Activated naive CD4-positive, alpha-beta T cell treated with anti-CD3 and anti-CD28 coated beads for 36 hours (primary cell): Measurements from ENCODE around the gene SCN9A. TPM values are rescaled to one million over a fixed set of nuclear protein-coding genes. Genes with fewer than 3 reads are reported as not detected.

Source experiments
- CTCF ChIA-PET: fragments of 350-600 bp; sonication (Branson Sonifier 250); formaldehyde crosslinking; loops from one replicate; lab custom pipeline; 2021; ENCODE audit warnings: antibody characterized with exemption; lab: Charles Lee
- DNase-seq: peaks from one replicate; pipeline ENCODE4 v3.0.0-alpha.2; 2020
- H3K27ac Mint-ChIP-seq: one replicate; pipeline ENCODE4 v1.8.0; 2021; ENCODE audit warnings: mild to moderate bottlenecking, mixed read lengths
- H3K27me3 Mint-ChIP-seq: one replicate; pipeline ENCODE4 v1.8.0; 2021; ENCODE audit warnings: low read depth, mixed read lengths
- H3K36me3 Mint-ChIP-seq: one replicate; pipeline ENCODE4 v1.8.0; 2021; ENCODE audit warnings: low read depth, mixed read lengths
- H3K4me1 Mint-ChIP-seq: one replicate; pipeline ENCODE4 v1.8.0; 2021; ENCODE audit warnings: low read depth, mixed read lengths
- H3K4me3 Mint-ChIP-seq: one replicate; pipeline ENCODE4 v1.8.0; 2021; ENCODE audit warnings: mild to moderate bottlenecking, moderate library complexity, mixed read lengths
- H3K9me3 Mint-ChIP-seq: one replicate; pipeline ENCODE4 v1.8.0; 2021; ENCODE audit warnings: mixed read lengths
- intact Hi-C: fragments of 100-400 bp; cut with micrococcal nuclease; formaldehyde crosslinking; loops from one replicate; pipeline ENCODE4 v1.15.1; 2023
- total RNA-seq, 2 experiments: library from RNA; stranded (reverse); gene quantifications; one replicate each; pipeline ENCODE4 v1.2.3, GENCODE V29; 2021

Gene SCN9A
- total RNA-seq, 2 experiments from 2014 or later, result not detected

DNA sequence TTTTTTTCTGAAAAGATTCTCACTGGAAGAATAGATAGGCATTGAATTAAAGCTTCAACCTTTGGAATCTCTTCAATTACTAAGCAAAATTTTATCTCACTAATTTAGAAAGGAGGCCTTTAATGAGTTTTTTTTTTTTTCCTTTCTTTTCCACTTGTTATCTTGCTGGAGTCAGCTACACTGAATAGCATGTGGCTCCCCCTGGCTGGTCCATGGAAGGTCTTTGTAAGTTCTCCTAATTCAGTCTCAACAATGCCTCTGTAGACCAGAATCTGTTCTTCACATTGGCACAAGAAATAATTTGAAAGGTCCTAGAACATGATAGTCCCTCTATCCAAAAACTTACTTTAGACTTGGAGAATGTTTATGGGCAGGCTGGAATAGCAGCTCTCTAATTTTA is 223.7 kb downstream of the SCN9A start:
- no peaks in the 10 kb centered on the region for H3K9me3 Mint-ChIP-seq
- CTCF ChIA-PET, result no interaction called here
- H3K4me1 Mint-ChIP-seq, result no peaks in the 10 kb centered on the region
- no peak for DNase-seq
- no peaks in the 10 kb centered on the region for H3K36me3 Mint-ChIP-seq
- intact Hi-C loops, result no loop called here
- no peak overlapping the region for H3K27ac Mint-ChIP-seq
- H3K4me3 Mint-ChIP-seq, result no peak overlapping the region
- H3K27me3 Mint-ChIP-seq, result peaks cover 7% of the 10 kb centered on the region

DNA sequence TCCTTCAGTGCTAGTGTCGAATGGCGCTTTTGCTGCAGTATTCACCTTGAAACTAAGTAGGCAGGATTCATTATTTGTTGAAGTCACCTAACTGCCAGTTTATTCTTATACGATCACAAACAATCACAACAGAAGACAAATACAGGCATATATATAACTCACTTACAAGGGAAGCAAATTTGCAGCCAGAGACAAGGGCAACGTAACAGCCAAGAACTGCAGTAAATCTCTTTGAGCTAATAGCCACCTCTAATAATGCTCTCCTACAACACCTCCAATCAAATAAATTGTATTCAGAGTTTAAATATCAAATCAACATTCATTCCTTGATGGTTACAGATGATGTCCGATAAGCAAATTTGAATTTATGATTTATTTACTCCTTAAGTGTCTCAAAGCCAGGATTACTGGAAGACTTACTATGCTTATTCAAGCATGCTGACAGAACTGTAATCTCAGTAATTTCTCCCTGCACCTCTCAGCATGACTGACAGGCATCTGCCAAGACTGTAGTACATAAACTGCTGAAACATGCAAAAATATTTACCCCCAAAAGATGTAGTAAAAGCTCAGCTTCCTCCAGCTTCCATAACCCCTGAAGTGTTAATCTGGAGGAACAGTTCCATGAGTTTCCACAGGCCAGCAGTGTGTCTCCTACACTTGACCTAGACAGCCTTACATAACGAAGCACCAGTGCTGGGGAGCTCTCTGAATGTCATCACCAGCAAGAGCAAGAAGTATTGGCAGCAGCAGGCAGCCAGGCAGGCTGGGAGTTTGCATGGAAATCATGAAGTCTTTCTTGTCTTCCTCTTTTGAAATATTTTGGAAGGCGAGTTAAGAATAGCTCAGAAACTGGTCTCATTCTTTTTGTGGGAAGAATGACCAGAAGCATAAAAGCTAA is 227.0 kb downstream of the SCN9A start:
- DNase-seq, result no peak
- intact Hi-C loops, result no loop called here
- Mint-ChIP-seq H3K9me3 (no peaks in the 10 kb centered on the region), H3K4me1 (no peaks in the 10 kb centered on the region), H3K27me3 (peaks cover 6% of the 10 kb centered on the region), H3K36me3 (no peaks in the 10 kb centered on the region), H3K4me3 (no peak overlapping the region), H3K27ac (no peak overlapping the region)
- CTCF ChIA-PET, result no interaction called here

DNA sequence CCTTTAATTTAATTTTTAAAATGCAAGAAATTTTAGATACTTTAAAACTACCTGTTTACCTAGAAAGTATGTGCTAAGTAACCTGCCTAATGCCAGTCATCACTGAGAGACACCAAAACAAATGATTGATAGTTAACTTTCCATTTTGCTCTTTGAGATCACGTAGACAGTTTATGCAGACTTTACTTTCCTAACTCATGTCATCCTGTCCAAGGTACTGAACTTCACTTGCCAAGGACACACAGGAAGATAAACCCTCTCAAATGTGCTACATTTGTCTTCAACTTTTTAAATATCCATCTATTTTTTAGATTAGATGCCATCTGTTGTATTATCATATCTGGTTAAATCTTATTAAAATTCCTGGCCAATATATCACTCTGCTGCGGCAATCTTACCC is 227.9 kb downstream of the SCN9A start:
- no peaks in the 10 kb centered on the region for H3K9me3 Mint-ChIP-seq
- H3K4me1 Mint-ChIP-seq, result no peaks in the 10 kb centered on the region
- no peak overlapping the region for H3K27ac Mint-ChIP-seq
- no peaks in the 10 kb centered on the region for H3K36me3 Mint-ChIP-seq
- peaks cover 2% of the 10 kb centered on the region for H3K27me3 Mint-ChIP-seq
- intact Hi-C loops, result no loop called here
- CTCF ChIA-PET, result no interaction called here
- no peak overlapping the region for H3K4me3 Mint-ChIP-seq
- no peak for DNase-seq

Other genes with a start within 250 kb of the SCN9A start
- not detected for gene SCN1A, start 247.9 kb downstream of the SCN9A start, total RNA-seq
- not detected for gene SCN7A, start 118.3 kb upstream of the SCN9A start, total RNA-seq